ENCODE results near the gene JPH4.

DNA sequence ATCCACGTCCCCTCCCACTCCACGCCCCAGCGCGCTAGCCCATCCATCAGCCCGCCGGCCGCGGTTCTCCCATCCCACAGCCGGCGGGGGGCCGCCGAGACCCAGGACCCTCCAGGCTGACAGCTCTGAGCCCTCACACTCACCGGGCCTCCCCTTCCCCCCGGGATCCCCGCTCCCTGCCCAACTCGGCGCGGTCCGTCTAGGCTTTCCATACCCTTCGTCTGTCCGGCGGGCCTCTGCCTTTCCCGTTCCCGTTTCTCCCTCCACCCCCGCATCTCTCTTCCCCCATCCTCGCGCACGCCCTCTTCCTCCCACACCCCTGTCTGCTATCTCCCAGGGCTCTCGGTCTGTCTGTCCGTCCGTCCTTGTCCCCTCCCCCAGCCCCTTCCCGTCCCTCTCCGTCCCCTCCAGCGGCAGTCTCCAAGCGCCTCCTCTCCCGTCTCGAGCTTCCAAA is 27.8 kb downstream of the JPH4 start:
- TF ChIP-seq, protein P1, sequence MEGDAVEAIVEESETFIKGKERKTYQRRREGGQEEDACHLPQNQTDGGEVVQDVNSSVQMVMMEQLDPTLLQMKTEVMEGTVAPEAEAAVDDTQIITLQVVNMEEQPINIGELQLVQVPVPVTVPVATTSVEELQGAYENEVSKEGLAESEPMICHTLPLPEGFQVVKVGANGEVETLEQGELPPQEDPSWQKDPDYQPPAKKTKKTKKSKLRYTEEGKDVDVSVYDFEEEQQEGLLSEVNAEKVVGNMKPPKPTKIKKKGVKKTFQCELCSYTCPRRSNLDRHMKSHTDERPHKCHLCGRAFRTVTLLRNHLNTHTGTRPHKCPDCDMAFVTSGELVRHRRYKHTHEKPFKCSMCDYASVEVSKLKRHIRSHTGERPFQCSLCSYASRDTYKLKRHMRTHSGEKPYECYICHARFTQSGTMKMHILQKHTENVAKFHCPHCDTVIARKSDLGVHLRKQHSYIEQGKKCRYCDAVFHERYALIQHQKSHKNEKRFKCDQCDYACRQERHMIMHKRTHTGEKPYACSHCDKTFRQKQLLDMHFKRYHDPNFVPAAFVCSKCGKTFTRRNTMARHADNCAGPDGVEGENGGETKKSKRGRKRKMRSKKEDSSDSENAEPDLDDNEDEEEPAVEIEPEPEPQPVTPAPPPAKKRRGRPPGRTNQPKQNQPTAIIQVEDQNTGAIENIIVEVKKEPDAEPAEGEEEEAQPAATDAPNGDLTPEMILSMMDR (IDR thresholded peaks at IDR 0.05 in 4 of 5, conservative IDR thresholded peaks at IDR 0.05 in 1 of 5) = no peak
- no peak for TF ChIP-seq POLR2A (IDR thresholded peaks at IDR 0.05)

Measured in gastrocnemius medialis (tissue), 4 donors.